GM19372 (cell line): ENCODE measurements around the gene TMC3.

ENCODE experiments used
- ATAC-seq: cut with Tn5 transposase; IDR thresholded peaks from one replicate; pipeline ENCODE4 v1.9.1; 2021; ENCODE audit warnings: mild to moderate bottlenecking, low read depth, moderate library complexity; ENCODE audit not compliant: unreplicated experiment

Gene TMC3

GRCh38 chr15:81282911-81283310 lies 91.1 kb downstream of the TMC3 start:
- ATAC-seq: no peak

DNA sequence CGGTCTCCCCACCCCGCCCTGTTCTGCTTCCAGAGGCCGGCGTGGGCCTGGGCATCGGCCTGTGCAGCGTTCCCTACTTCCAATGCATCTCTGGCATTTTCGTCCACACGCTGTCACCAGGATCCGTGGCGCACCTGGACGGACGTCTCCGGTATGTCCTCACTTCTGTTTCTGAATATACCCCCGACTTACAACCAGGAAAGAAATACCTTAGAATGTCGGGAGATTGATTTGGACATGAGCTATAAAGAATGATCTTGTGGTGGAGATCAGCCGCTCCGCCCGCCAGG lies 91.5 kb downstream of the TMC3 start:
- no peak for ATAC-seq

- ATAC-seq: no peak
Measured at GRCh38 chr15:81281766-81282605, 92.0 kb downstream of the TMC3 start.

GRCh38 chr15:81281456-81281735 lies 92.6 kb downstream of the TMC3 start:
- ATAC-seq: no peak
